HG03354 (cell line): Measurements from ENCODE around the gene SYF2.
"Not testable (repeated sequence)": the region's sequence is repeated elsewhere in the genome, so short reads cannot be mapped to it uniquely, and the experiment has no call there.

Experiments
- ATAC-seq: cut with Tn5 transposase; IDR thresholded peaks from one replicate; pipeline ENCODE4 v1.9.1; 2021; ENCODE audit warnings: mild to moderate bottlenecking; ENCODE audit not compliant: unreplicated experiment, poor library complexity, severe bottlenecking

SYF2 gene

DNA sequence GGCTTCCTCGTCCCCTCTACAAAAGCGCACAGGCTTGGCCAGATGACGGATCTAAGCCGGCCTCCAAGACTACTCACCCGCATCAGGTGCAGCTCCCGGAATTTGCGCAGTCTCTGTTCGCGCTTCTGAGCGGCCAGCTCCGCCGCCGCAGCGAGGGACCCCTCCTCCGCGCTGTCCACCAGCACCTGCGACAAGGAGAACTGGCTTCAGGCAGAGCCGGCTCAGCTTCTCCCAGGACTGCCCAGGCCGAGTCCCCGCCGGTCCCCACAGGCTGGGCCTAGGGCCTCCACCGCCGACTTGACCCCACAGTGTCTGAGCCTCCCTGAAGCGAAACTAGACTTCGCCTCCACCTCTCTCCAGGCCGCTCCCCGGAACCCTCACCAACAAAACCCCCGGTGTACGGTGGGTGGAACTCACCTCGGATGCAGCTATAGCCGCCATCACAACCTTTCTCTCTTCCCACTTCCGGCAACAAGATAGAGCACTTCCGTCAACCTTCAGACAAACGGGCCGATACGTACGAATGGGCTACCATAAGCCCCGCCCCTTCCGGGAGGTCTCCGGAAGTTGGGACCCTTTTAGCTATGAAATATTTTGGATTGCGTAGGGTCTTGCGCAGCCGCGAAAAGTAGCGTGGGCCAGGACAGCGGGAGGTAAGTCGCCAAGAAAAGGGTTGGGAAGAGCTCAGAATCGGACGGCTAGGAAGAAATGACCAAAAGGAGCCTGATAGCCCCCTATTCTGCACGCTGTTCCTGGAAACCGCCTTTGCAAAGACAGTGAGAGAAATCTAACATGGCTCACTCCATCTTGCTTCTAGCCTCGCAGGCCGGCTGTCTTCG lies at the start of gene SYF2:
SYF2 (minus strand) TSS at position 476 of the 839 bp plus-strand sequence; CDS start at position 441, 35 bp downstream.
- ATAC-seq, result peak; percentile 85

DNA sequence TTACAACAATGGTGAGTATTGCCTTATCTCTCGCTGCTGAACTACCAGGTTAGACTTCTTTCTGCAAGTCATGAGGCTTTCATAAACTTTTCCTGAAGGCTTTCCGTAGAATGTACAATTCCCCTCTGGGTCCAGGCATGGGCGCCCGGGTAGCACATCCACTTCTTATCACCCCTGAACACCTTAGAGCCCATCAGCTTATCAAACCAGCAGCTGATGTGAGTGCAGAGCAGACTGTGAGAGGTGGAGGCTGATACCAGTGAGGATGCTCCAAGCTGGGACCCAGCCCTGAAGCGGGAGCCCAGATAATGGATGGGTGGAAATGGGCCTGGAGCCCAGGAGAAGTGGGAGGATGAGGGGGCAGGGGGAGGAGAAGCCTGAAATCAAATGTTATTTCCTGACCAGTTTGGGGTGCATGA lies 47.4 kb upstream of the SYF2 start:
- not testable (repeated sequence) for ATAC-seq

DNA sequence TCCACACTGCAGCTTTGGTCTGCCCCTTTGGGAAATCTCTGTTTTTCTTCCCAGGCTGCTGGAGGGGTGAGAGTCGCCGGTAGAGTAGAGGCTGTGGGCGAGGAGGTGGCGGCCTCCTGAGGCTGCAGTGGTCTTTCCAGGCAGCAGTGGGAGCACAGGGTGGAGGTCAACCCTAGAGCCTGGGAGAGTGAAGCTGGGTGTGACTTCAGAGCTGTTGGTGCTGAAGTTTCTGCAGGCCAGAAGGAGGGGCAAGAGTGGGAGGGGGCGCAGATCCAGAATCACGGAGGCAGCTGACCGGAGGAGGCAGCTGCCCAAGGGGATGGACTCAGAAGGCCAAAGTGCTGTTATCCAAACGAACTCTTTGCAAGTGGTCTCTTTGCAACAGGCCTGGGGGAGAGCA lies 46.5 kb upstream of the SYF2 start:
- not testable (repeated sequence) for ATAC-seq

DNA sequence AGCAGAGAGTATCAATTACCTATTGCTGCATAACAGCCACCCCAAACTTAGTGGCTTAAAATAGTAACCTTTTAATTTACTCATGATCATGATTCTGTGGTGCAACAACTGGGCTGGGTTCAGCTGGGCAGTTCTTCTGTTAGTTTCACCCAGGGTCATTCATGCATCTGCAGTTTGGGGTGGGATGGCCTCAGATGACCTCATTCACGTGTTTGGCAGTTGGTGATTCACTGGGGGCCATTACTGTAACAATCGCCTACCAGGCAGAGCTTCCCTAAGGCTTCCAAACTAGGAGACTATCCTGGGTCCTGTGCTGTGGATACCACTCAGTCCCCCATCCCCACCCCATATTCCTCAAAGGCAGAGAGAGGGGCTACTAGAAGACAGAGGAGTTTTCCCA lies 46.1 kb upstream of the SYF2 start:
- not testable (repeated sequence) for ATAC-seq

DNA sequence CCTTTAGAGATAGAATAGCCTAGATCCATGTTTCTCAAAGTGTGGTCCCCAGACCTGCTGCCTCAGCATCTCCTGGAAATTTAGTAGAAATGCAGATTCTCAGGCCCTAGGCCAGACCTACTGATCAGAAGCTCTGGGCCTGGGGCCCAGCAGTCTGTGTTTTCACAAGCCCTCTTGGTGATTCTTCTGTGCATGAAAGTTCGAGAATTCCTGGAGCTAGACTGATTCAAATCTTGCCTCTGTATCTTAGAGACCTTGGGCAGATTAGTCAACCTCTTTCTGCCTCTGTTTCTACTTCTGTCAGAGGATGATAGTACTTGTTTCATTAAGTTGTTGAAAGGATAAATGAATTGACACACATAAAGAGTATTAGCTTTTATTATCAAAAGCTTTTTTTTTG lies 45.0 kb upstream of the SYF2 start:
- ATAC-seq, result not testable (repeated sequence)

DNA sequence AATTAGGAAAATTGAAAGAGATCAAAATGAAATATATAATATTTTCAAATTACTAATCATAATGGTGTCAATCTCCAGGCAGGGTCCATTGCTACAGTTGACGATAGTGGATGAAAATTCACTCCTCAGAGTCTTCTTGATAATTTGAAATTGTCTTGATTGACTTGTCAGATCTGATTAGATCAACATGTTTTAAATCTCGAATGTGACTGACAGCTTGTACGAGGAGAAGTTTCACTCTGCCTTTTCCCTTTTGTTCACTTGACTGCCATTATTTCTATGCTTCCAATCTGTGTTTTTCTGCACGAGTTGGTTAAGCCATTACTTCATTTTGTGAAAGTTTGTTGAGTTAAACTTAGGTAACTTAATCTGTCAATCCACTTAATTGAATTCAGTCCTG lies 43.3 kb upstream of the SYF2 start:
- ATAC-seq, result not testable (repeated sequence)

DNA sequence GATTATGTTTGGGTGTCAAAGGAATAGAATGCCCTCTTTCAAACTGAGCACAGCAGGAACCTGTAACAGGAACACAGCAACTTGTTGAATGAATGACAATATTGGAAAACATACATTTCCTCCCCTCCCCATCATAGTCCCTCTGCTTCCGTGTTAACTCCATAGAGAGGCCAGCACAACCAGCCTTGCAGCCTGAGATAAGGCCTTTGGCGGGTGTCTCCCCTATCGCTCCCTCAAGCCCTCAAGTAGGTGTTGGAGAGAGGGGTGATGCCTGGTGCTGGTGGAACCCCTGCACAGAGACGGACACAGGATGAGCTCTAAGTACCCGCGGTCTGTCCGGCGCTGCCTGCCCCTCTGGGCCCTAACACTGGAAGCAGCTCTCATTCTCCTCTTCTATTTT lies 39.9 kb upstream of the SYF2 start, which contains the start of gene RHD:
RHD (plus strand) TSS at position 272 of the 400 bp plus-strand sequence; CDS start at position 311, 39 bp downstream.
- not testable (repeated sequence) for ATAC-seq

DNA sequence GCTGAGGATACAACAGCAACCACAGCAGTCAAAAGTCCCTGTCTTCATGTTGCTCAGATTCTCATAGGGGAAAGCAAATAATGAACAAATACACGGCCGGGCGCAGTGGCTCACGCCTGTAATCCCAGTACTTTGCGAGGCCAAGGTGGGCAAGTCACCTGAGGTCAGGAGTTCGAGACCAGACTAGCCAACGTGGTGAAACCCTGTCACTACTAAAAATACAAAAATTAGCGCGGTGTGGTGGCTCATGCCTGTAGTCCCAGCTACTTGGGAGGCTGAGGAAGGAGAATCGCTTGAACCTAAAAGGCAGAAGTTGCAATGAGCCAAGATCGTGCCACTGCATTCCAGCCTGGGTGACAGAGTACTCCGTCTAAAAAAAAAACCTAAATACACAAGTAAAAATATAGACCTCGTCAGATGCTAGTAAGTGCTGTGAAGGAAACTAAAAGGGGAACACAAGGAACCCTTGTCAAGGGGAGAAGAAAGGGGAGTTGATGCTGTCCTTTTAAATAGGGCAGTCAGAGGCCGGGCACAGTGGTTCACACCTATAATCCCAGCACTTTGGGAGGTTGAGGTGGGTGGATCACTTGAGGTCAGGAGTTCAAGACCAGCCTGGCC lies 36.0 kb upstream of the SYF2 start:
- ATAC-seq, result not testable (repeated sequence)

DNA sequence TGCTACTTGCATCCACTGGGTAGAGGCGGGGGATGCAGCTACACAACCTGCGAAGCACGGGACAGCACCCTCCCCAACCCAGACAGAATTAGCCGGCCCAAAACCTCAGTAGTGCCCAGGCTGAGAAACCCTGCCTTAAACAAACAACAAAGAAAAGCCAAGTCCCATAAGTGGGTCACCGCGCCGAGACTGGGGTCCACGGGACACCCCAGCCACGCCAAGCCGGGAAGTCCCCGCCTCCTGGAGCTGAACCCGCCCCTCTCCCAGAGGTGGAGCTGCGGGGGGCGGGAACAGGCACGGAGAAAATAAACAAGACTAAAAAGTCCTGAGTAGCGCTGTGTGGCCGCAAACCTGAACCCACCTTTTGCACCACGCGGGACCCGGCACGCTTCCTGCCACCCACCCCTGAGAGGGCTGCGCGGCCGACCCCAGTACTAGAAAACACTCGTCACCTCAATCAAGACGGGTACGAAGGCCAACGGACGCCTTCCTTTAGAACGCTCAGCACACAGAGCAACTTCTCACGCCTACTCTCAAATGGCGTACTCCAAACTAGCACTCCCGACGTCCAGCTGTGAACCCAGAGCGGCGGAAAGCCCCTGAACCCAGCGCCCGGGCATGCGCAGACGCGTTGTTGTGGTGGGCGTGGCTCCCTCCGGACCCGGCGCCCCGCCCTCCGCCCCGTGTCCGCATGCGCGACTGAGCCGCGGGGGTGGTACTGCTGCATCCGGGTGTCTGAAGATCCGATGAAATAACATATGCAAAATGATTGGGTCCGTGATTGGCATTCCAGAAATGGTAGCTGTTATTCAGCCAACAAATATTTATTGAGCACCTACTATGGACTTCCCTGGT lies 35.2 kb upstream of the SYF2 start:
- ATAC-seq, result peak; percentile 76

DNA sequence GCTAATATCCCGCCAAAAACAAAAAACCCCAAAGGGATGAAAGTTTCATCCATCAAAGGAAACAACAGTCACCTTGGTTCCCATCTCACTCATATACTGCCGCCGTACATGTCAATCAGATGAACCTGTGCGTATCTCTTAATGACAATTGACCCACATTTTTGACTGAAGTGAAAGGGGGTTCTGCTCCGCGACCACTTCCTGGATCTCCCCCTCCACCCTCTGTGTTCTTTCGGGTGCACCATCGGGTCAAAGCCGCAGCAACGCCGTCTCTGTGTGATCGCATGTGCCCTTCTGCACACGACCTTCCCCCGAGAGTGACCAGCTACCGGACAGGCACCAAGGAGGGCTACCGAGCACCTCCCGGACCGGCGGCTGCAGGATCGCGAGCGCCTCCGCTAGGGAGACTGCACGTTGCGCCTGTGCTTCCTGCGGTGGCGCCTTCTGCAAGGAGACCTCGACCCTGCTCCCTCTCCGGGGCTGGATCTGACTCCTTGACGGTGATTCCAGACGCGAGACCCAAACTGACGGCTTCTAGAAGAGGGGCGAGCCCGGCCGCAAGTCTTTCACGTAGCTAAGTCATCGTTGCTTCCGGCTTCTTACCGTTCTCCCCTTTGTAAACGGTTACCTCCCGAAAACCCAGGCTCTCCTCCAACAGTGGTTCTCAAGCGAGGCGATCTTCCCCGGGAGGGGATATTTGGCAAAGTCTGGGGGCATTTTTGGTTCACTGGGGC lies 34.4 kb upstream of the SYF2 start:
- ATAC-seq, result peak; percentile 30

DNA sequence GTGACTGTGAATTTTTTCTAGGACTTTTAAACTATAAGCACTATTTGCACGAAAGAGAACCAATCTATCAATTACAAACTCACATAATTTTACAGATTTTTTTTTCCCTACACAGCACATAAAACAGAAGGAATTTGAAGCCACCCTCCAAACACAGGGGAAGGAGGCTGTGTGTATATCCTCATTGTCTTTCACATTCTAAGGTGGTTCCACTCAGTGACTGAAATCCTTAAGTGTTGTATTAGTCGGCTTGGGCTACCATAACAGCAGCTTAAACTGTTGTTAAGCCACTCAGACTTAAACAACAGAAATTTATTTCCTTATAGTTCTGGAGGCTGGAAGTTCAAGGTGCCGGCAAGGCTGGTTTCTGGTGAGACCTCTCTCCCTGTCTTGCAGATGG lies 28.0 kb upstream of the SYF2 start:
- not testable (repeated sequence) for ATAC-seq

DNA sequence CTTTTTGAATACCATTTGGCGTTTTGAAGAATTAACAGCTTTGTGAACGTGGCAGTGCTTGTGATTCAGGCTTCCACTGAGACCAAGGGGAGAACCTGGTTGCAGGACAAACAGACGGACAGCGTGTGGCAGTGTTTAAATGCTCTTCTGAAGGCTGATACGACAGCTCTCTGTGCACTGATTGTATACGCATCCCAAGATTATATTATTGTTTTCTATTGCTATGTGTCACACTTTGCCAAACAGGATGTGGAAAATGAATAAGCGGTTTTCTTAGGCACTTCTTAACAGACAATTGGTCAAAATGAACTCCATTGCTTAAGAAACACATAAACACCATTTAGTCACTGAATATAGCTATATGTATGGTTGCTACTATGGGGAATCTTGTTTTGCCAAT lies 27.5 kb upstream of the SYF2 start:
- ATAC-seq, result not testable (repeated sequence)

DNA sequence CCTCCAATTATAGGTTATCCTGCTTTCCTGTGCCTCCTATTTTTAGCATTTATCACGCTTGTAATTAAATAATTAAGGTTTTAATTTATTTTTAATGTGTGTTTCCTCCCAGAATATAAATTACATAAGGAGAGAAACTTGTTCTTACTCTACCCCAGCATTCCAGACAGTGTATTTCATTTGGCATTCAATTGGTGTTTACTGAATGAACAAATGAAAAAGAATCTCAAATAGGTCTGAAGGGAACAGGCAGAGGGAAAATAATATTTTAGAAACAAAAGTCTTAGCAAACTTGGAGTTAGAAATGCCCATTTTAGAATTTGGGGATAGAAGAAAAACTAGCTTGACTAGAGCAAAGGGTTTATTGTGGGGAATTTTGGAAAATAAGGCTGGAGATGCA lies 24.9 kb upstream of the SYF2 start:
- ATAC-seq, result no peak

DNA sequence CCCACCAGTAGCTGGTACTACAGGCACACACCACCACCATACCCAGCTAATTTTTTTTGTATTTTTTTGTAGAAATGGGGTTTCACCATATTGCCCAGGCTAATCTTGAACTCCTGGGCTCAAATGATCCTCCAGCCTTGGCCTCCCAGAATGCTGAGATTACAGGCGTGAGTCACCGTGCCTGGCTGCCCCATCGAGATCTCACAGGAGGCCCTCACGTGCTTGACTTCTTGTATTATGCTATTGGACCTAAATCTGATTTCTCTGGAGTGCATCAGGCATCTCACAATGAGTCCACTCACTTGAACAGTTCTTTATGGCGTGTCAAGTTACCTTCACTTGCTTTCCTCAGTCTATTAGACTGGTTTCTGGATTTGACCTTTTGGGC lies 24.3 kb upstream of the SYF2 start:
- ATAC-seq, result no peak

DNA sequence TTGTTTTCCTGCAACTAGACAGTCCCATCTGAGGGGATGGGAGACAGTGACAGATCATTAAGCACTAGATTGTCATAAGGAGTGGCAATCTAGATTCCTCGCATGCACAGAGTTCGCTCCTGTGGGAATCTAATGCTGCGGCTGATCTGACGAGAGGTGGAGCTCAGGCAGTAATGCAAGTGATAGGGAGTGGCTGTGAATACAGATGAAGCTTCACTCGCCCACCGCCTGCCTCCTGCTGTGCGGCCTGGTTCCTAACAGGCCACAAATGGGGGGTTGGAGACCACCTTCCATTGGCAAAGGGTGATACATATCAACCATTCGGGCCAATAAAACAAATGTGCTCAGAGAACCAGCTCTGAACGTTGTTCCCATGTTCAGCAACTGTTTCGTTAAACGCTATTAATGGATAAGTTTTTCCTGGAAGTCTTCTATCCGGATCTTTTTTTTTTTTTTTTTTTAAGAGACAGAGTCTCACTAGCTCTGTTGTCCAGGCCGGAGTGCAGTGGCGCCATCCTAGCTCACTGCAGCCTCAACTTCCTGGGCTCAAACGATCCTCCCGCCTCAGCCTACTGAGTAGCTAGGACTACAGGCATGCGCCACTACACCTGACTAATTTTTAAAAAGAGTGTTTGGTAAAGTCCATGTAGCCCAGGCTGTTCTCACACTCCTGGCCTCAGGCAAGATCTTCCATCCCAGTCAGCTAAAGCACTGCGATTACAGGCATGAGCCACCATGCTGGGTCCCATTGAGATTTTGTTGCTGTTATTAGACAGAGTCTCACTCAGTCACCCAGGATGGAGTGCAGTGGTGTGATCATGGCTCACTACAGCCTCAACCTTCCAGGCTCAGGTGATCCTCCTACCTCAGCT lies 23.6 kb upstream of the SYF2 start:
- no peak for ATAC-seq

DNA sequence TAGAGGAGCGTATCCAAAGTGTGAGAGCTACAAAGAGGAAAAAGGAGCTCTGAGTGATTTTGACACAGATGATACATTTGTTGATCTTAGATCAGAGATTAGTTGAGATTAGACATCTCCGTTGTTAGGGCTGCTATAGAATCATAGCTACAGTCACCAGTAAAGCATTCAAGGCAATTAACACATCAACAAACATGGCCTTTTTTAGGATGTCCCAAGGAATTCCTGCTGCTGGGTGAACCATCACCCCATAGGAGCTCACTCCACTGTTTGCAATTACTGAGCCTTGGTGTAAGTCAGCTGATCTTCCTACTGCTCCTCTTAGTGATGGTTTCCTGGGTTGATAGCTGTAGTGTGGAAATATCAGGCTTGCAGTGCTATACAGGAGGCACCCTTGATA lies 21.6 kb upstream of the SYF2 start:
- no peak for ATAC-seq

DNA sequence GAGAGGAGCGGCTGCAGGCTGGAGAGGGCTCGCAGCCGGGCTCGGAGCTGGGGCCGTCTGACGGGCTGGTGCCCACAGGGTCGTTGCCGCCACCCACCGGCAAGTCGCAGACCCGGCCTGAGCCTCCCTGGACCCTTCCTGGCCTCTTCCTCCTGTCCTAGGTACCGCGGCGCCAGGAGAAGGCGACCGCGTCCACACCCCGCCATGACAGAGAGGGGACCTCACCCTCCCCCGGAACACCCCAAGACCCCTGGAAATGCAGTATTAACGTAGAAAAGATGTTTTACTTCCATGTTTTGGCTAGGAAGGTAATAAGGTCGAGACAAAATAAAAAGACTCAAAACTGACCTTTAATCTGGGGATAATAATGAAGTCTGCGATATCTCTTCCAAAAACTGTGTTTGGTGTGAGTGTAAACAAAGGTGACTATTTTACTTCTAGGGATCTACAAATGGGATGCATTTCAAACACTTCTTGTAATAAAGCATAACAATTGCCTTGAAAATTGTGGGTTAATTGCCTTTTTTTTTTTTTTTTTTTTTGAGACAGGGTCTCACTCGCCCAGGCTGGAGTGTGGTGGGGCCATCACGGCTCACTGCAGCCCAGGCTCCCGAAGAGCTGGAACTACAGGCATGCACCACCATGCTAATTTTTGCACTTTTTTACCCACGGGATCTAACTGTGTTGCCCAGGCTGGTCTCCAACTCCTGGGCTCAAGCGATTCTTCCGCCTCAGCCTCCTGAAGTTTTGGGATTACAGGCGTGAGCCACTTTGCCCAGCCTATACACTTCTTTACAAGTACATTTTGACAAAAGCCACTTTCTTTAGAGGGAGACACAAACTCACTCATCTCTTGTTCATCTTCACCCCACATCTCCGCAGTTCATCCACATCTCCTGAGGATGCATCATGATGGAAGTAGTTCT lies 15.8 kb upstream of the SYF2 start:
- peak; percentile 54 for ATAC-seq
